Lower leg skin (tissue), 4 donors: ENCODE measurements around the gene CD59. TPM values are rescaled to one million over a fixed set of nuclear protein-coding genes. Genes with fewer than 3 reads are reported as not detected.

Source experiments
- DNase-seq, 2 donors: peaks; one replicate each; pipeline ENCODE4 v3.0.0-alpha.2; 2019; ENCODE audit warnings: low spot score in 2 of 2
- H3K4me3 ChIP-seq: fragments of 200-600 bp; sonication (generic); 2 replicates; pipeline ENCODE4 v1.5.1; 2017; ENCODE audit warnings: mild to moderate bottlenecking, low read depth; ENCODE audit not compliant: poor library complexity, severe bottlenecking
- POLR2A ChIP-seq, 2 donors: fragments of 450-650 bp; IDR thresholded peaks; one replicate each; pipeline ENCODE4 v1.6.1; 2016 to 2017; ENCODE audit warnings: antibody characterized with exemption in 2 of 2, mild to moderate bottlenecking in 1 of 2, moderate library complexity in 1 of 2
- WGBS, 2 donors: methylation state at CpG; one replicate each; pipeline ENCODE4 v1.1.5; 2018; 5-methylcytosine and 5-hydroxymethylcytosine counted together
- intact Hi-C: fragments of 100-400 bp; cut with DNase I; formaldehyde crosslinking; loops from one replicate; pipeline ENCODE4 v1.15.0; 2023; ENCODE audit warnings: low total_unique reads
- total RNA-seq, 4 donors: library from RNA; depleted of rRNA; stranded (reverse); fragments of >200 nt; gene quantifications; one replicate each; pipeline ENCODE4 v1.1.0, GENCODE V29; 2016
- TF ChIP-seq, protein P1 (sequence below), 3 donors: fragments of 450-650 bp; IDR thresholded peaks; one replicate each; pipeline ENCODE4 v1.5.1; 2016; ENCODE audit warnings: antibody characterized with exemption in 3 of 3, mild to moderate bottlenecking in 3 of 3, moderate library complexity in 2 of 3

The CD59 gene
- total RNA-seq, 4 donors from 2014 or later, result 222 to 444 (median 324) TPM

DNA sequence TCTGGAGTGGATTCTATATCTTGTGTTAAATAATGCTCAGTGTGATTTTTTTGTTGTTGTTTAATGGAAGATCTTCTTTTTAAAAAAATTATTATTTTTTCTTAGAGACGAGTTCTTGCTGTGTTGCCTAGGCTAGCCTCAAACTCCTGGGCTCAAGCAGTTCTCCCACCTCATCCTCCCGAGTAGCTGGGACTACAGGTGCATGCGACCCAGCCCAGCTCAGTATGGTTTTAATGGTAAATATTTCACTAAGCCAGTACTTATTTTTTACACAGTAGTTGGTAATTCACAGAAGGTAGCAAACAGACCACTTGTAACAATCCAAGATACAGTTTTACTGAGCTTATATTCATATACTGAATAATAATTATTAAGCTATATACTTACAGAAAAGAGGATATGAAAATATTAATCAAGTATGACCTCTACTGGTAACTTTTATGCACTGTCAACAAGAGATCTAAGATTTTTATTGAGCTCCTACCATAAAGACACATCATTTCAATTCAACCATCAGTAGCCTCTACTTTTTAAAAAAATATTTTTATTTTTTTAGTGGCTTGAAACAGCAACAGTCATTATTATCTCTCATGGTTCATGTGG lies 6.1 kb upstream of the CD59 start:
- TF ChIP-seq, protein P1, sequence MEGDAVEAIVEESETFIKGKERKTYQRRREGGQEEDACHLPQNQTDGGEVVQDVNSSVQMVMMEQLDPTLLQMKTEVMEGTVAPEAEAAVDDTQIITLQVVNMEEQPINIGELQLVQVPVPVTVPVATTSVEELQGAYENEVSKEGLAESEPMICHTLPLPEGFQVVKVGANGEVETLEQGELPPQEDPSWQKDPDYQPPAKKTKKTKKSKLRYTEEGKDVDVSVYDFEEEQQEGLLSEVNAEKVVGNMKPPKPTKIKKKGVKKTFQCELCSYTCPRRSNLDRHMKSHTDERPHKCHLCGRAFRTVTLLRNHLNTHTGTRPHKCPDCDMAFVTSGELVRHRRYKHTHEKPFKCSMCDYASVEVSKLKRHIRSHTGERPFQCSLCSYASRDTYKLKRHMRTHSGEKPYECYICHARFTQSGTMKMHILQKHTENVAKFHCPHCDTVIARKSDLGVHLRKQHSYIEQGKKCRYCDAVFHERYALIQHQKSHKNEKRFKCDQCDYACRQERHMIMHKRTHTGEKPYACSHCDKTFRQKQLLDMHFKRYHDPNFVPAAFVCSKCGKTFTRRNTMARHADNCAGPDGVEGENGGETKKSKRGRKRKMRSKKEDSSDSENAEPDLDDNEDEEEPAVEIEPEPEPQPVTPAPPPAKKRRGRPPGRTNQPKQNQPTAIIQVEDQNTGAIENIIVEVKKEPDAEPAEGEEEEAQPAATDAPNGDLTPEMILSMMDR (IDR thresholded peaks at IDR 0.05), result no peak
- no peak for TF ChIP-seq POLR2A (IDR thresholded peaks at IDR 0.05)
- DNase-seq, result no peak
- intact Hi-C loops, result loop anchor here (10.0 kb wide), 2 partner anchors 198 to 378 kb away; no protein-coding TSS in a partner anchor
- WGBS, 2 donors, result 73 to 74% methylated on average over 3 of the region's 3 CpGs
- H3K4me3 ChIP-seq, result no peak overlapping the region

DNA sequence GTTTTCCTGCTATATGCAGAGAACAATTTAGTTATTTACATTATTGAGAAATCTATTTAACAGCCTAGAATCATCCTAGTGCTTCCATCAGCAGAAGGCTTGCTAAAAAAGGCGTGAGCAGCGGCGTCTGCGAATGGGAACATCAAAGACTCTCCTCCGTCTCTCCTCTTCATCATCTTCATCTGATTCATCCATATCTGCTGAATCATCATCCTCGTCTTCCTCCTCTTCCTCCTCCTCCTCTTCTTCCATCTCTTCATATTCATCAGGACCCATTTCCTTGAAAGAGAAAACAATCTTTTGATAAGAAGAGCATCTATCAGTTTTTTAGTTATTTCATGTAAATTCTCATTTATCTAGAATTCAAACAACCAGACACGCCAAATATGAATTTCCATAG lies 5.6 kb upstream of the CD59 start:
- TF ChIP-seq, protein P1 (IDR thresholded peaks at IDR 0.05), result no peak
- no peak for TF ChIP-seq POLR2A (IDR thresholded peaks at IDR 0.05)
- no peak for DNase-seq
- intact Hi-C loops, result loop anchor here (10.0 kb wide), 2 partner anchors 197 to 377 kb away; no protein-coding TSS in a partner anchor
- WGBS, 2 donors, result 82% methylated on average over 7 of the region's 7 CpGs
- no peak overlapping the region for H3K4me3 ChIP-seq

DNA sequence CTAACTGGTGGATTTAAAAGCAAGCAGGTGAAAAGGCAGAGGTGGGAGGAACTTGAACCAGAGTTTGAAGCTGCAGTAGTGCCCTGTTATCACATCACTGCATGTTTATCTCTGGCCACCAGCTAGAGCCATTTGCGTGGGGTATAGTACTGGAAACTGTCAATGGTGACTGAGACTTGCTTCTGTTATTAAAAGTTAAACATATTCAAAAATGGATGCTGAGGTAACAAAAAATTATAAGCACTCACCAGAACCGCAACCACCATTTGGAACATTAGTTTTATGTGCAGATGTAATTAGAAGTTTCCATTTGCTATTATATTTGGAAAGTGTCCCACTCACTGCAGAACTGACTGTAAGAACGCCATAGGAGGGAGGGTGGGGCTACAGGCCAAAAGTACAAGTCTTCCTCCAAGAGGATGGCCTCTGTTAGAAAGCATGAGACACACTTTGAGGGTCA lies 1.2 kb upstream of the CD59 start:
- WGBS, 2 donors, result 40 to 47% methylated on average over 3 of the region's 3 CpGs
- TF ChIP-seq, protein P1 (IDR thresholded peaks at IDR 0.05), result no peak
- TF ChIP-seq POLR2A (IDR thresholded peaks at IDR 0.05), result no peak
- intact Hi-C loops, result no loop called here
- no peak overlapping the region for H3K4me3 ChIP-seq
- DNase-seq, result no peak

DNA sequence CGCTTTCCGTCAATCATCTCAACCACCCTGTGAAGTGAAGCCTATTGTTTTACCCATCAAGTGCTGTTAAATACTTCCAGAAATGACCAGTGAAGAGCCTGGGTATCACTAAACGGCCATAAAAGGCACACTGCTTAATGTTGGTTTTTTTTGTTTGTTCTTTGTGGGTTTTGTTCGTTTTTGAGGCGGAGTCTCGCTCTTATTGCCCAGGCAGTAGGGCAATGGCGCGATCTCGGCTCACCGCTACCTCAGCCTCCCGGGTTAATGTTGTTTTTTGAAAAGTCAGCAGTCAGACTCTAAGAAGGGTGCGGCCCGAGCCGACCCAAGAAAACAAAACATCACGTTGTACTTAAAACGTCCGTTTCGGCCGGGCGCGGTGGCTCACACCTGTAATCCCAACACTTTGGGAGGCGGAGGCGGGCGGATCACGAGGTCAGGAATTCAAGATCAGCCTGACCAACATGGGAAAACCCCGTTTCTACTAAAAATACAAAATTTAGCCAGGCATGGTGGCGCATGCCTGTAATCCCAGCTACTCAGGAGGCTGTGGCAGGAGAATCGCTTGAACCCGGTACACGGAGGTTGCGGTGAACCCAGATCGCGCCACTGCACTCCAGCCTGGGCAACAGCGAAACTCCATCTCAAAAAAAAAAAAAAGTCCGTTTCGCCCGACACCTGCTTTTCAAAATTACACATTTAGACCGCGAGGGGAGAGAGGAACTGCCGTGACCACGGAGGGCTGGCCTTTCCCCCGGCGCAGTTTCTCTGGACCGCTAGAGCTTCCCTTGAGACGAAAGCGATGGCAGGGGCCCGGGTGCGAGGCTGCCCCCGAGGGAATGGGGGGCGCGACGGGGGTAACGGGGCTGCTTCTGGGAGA lies 714 bp downstream of the CD59 start:
- no peak for TF ChIP-seq POLR2A (IDR thresholded peaks at IDR 0.05)
- TF ChIP-seq, protein P1 (IDR thresholded peaks at IDR 0.05), result no peak
- intact Hi-C loops, result no loop called here
- 1 to 2% methylated on average over 53 of the region's 53 CpGs for WGBS, 2 donors
- DNase-seq, result peak in 1 of 2 donors; percentile 90
- peak overlapping the region; percentile 90 for H3K4me3 ChIP-seq

DNA sequence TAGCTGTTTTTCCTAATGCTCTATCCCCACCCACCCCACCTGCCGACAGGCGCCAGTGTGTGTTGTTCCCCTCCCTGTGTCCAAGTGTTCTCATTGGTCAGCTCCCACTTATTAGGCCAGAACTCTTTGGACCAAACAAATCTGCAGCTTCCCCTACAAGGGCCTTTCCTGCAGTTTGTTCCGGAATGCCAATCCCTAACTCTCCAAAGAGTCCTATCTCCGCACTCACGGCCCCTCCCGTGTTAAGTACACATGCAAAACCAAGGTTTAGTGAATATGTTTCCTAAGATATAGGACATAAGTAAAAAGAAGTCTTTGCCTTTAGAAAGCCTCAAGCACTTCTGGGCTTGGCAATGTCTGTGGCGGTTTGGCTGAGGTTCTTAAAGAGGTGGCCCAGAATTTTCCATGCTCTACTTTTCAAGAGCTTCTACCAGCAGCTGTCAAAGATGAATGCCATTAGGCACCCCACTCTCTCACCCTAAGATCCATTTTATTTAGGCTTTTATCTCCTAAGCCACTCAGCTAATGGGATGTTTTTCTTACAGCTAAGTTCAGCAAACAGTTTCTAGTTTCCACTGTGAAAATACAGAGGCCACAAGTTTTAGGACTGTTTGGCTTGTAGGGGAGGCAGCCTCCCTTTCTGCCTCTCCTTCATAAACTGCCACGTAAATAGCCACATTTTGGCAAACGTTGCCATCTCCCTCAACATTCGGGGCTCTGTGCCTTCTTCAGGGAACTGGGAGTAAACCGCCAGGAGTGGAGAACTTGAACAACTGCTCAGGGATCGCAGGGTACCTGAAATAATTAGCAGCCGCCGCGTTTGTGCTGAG lies 1.6 kb downstream of the CD59 start:
- no peak for DNase-seq
- 7 to 9% methylated on average over 15 of the region's 15 CpGs for WGBS, 2 donors
- intact Hi-C loops, result no loop called here
- TF ChIP-seq POLR2A (IDR thresholded peaks at IDR 0.05), result no peak
- TF ChIP-seq, protein P1 (IDR thresholded peaks at IDR 0.05), result no peak
- H3K4me3 ChIP-seq, result peak overlapping the region; percentile 90
